GM06990 (cell line): ENCODE measurements around the gene TBC1D25.

Experiments
- DNase-seq: peaks from one replicate; pipeline ENCODE4 v3.0.0-alpha.2; 2011; ENCODE audit not compliant: insufficient read length; ENCODE audit errors: extremely low read depth
- H3K27me3 ChIP-seq: replicated peaks from 2 replicates; pipeline ENCODE4 v1.6.0; 2011; ENCODE audit warnings: low read length; ENCODE audit not compliant: control insufficient read depth, insufficient read depth
- H3K36me3 ChIP-seq: 2 replicates; pipeline ENCODE4 v1.5.1; 2011; ENCODE audit warnings: low read length; ENCODE audit not compliant: control insufficient read depth, insufficient read depth
- H3K4me3 ChIP-seq: replicated peaks from 2 replicates; pipeline ENCODE4 v1.5.1; 2011; ENCODE audit warnings: low read depth, mild to moderate bottlenecking, control low read depth, low read length
- TF ChIP-seq, protein P1 (sequence below): IDR thresholded peaks from 2 replicates; pipeline ENCODE4 v1.5.1; 2011; ENCODE audit warnings: low read length, control low read depth, mild to moderate bottlenecking, inconsistent platforms; ENCODE audit not compliant: insufficient read depth, poor library complexity, severe bottlenecking

The TBC1D25 gene

DNA sequence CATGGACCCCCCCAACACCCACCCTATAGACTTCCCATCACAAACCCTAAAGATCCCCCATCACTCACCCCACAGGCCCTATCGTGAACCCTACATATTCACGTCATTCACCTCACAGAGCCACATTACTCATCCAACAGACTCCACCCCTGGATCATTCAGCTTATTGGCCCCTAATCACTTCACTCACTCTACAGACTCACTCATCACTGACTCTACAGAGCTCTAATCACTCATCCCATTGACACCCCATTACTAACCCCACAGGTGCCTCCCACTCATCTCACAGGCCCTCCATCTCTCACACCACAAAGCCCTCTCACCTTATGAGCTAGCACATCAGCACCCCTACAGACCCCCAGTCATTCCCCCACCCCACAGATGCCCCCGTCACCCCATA is 6.3 kb upstream of the TBC1D25 start:
- no peak for DNase-seq
- TF ChIP-seq, protein P1, sequence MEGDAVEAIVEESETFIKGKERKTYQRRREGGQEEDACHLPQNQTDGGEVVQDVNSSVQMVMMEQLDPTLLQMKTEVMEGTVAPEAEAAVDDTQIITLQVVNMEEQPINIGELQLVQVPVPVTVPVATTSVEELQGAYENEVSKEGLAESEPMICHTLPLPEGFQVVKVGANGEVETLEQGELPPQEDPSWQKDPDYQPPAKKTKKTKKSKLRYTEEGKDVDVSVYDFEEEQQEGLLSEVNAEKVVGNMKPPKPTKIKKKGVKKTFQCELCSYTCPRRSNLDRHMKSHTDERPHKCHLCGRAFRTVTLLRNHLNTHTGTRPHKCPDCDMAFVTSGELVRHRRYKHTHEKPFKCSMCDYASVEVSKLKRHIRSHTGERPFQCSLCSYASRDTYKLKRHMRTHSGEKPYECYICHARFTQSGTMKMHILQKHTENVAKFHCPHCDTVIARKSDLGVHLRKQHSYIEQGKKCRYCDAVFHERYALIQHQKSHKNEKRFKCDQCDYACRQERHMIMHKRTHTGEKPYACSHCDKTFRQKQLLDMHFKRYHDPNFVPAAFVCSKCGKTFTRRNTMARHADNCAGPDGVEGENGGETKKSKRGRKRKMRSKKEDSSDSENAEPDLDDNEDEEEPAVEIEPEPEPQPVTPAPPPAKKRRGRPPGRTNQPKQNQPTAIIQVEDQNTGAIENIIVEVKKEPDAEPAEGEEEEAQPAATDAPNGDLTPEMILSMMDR = no peak
- no peak overlapping the region for H3K4me3 ChIP-seq
- H3K36me3 ChIP-seq = peaks cover 2% of the 10 kb centered on the region
- no peaks in the 10 kb centered on the region for H3K27me3 ChIP-seq

DNA sequence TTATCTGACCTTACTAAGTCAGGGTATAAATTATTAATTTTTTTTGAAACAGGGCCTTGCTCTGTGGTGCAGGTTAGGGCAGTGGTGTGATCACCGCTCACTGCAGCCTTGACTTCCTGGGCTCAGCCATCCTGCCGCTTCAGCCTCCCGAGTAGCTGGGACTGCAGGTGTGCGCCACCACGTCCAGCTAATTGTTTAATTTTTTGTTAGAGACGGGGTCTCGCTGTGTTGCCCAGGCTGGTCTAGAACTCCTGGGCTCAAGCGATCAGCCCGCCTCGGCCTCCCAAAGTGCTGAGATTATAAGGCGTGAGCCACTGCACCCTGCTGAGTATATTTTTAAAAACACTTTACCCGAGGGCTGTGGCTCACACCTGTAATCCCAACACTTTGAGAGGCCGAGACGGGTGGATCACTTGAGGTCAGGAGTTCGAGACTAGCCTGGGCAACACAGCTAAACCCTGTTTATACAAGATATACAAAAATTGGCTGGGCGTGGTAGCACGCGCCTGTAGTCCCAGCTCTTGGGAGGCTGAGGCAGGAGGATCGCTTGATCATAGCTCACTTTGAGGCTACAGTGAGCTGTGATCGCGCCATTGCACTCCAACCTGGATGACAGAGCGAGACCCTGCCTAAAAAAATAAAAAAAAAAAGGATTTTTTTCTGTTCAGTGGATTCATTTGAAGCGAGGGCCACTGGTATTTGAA is 721 bp upstream of the TBC1D25 start:
- no peaks in the 10 kb centered on the region for H3K36me3 ChIP-seq
- TF ChIP-seq, protein P1 = no peak
- no peak for DNase-seq
- no peaks in the 10 kb centered on the region for H3K27me3 ChIP-seq
- no peak overlapping the region for H3K4me3 ChIP-seq

GRCh38 chrX:48540028-48540375 is 488 bp downstream of the TBC1D25 start:
- no peak for DNase-seq
- H3K36me3 ChIP-seq = peaks cover 2% of the 10 kb centered on the region
- TF ChIP-seq, protein P1 = no peak
- peak overlapping the region; percentile 73 for H3K4me3 ChIP-seq
- H3K27me3 ChIP-seq = no peaks in the 10 kb centered on the region

GRCh38 chrX:48540480-48540879 is 966 bp downstream of the TBC1D25 start:
- Histone ChIP-seq H3K27me3 (no peaks in the 10 kb centered on the region), H3K4me3 (peak overlapping the region; percentile 73), H3K36me3 (peaks cover 2% of the 10 kb centered on the region)
- TF ChIP-seq, protein P1 = no peak
- DNase-seq = no peak

DNA sequence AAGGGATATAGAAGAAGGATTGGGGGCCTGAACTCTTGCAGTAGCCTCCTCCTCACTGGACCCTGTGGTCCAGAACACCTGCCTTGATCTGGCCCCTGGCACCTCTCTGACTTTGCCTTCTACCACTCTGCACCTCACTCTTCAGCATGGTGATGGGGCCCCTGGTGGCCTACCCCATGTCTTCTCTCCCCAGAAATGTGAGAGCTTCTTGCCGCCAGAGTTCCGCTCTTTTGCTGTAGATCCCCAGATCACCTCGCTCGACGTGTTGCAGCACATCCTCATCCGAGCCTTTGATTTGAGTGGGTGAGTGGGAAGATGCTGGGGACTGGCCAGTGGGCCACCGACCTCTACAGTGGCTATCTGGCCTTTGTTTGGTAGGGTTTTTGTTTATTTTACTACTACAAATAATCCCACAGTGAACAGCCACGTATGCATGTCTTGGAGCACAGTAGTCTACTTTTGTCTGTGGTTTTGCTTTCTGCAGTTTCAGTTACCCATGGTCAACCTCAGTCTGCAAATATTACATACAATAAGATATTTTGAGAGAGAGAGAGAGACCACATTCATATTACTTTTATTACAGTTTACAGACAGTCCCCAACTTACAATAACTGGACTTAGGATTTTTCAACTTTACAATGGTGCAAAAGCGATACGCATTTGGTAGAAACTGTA is 1.8 kb downstream of the TBC1D25 start:
- DNase-seq = peak; percentile 40
- TF ChIP-seq, protein P1 = no peak
- no peaks in the 10 kb centered on the region for H3K27me3 ChIP-seq
- peak overlapping the region; percentile 73 for H3K4me3 ChIP-seq
- H3K36me3 ChIP-seq = peaks cover 2% of the 10 kb centered on the region
